OCI-LY7 (cell line): Measurements from ENCODE around the gene ZNF474. TPM values are rescaled to one million over a fixed set of nuclear protein-coding genes. Genes with fewer than 3 reads are reported as not detected.

Experiments
- Bru-seq: library from RNA; stranded (reverse); fragments of 400-500 nt; gene quantifications from one replicate; lab custom pipeline; 2021; lab: Mats Ljungman, UMichigan
- BruChase-seq, 2 experiments: library from RNA; stranded (reverse); fragments of 400-500 nt; gene quantifications; one replicate each; lab custom pipeline; 2021; lab: Mats Ljungman, UMichigan
- BruUV-seq: library from RNA; stranded (reverse); fragments of 400-500 nt; replicated peaks from 2 replicates; lab custom pipeline; 2021; lab: Mats Ljungman, UMichigan
- CTCF ChIA-PET: fragments of 300-600 bp; sonication (Branson Sonifier 250); formaldehyde crosslinking; loops from one replicate; lab custom pipeline; 2022; ENCODE audit warnings: antibody characterized with exemption; ENCODE audit not compliant: unreplicated experiment; lab: Charles Lee
- POLR2A ChIA-PET: fragments of 300-600 bp; sonication (Branson Sonifier 250); formaldehyde crosslinking; loops from one replicate; lab custom pipeline; 2022; ENCODE audit warnings: antibody characterized with exemption; lab: Charles Lee
- DNase-seq: peaks from one replicate; pipeline ENCODE4 v3.0.0-alpha.2; 2015; ENCODE audit warnings: low spot score
- H2AFZ ChIP-seq: fragments of 200-600 bp; sonication (generic), shearing (Covaris generic); 2 replicates; pipeline ENCODE4 v1.6.1; 2014; ENCODE audit warnings: mild to moderate bottlenecking, antibody characterized with exemption, low read length, moderate library complexity
- H3K27ac ChIP-seq: fragments of 200-600 bp; sonication (generic); 2 replicates; pipeline ENCODE4 v1.5.1; 2014; ENCODE audit warnings: mixed run types, low read depth, mild to moderate bottlenecking, moderate library complexity, low read length, inconsistent platforms; ENCODE audit not compliant: poor library complexity, severe bottlenecking
- H3K36me3 ChIP-seq: fragments of 200-600 bp; sonication (generic); 2 replicates; pipeline ENCODE4 v1.6.1; 2014; ENCODE audit warnings: mild to moderate bottlenecking, antibody characterized with exemption, low read length, moderate library complexity, mixed read lengths; ENCODE audit not compliant: insufficient read depth
- H3K4me1 ChIP-seq: fragments of 200-600 bp; sonication (generic); 2 replicates; pipeline ENCODE4 v1.5.1; 2014; ENCODE audit warnings: mild to moderate bottlenecking, low read length; ENCODE audit not compliant: insufficient read depth, poor library complexity, severe bottlenecking
- H3K4me2 ChIP-seq: fragments of 200-600 bp; sonication (generic); 2 replicates; pipeline ENCODE4 v1.6.1; 2014; ENCODE audit warnings: mild to moderate bottlenecking, low read length
- H3K4me3 ChIP-seq: fragments of 200-600 bp; sonication (generic); 2 replicates; pipeline ENCODE4 v1.5.1; 2014; ENCODE audit warnings: mild to moderate bottlenecking, low read depth, low read length; ENCODE audit not compliant: poor library complexity, severe bottlenecking
- H3K79me2 ChIP-seq: fragments of 200-600 bp; sonication (generic); 2 replicates; pipeline ENCODE4 v1.6.1; 2016; ENCODE audit warnings: low read depth, mild to moderate bottlenecking, low read length, moderate library complexity, mixed read lengths; ENCODE audit not compliant: insufficient read depth
- H3K9me2 ChIP-seq: fragments of 200-600 bp; sonication (generic); 2 replicates; pipeline ENCODE4 v1.6.1; 2016; ENCODE audit warnings: mild to moderate bottlenecking, low read length, mixed read lengths; ENCODE audit not compliant: insufficient read depth
- H3K9me3 ChIP-seq: fragments of 200-600 bp; sonication (generic); 2 replicates; pipeline ENCODE4 v1.6.1; 2014; ENCODE audit warnings: mild to moderate bottlenecking, mixed run types, low read length, mixed read lengths
- H4K20me1 ChIP-seq: fragments of 200-600 bp; sonication (generic); 2 replicates; pipeline ENCODE4 v1.6.1; 2014; ENCODE audit warnings: mild to moderate bottlenecking, antibody characterized with exemption, low read length, moderate library complexity, mixed read lengths; ENCODE audit not compliant: insufficient read depth
- CTCF ChIP-seq: fragments of 200-600 bp; sonication (generic); conservative IDR thresholded peaks from 2 replicates; pipeline ENCODE4 v1.5.1; 2014; ENCODE audit warnings: mild to moderate bottlenecking, antibody characterized with exemption, low read length, moderate library complexity, mixed read lengths
- EZH2phosphoT487 ChIP-seq: fragments of 200-600 bp; sonication (generic); IDR thresholded peaks from 2 replicates; pipeline ENCODE4 v1.6.1; 2018; ENCODE audit warnings: low read depth, borderline replicate concordance, mild to moderate bottlenecking, mixed run types, antibody characterized with exemption, low read length, moderate library complexity, mixed read lengths
- intact Hi-C: fragments of 100-400 bp; cut with micrococcal nuclease; formaldehyde crosslinking; loops from one replicate; pipeline ENCODE4 v1.10.0; 2022; ENCODE audit not compliant: unreplicated experiment
- long read RNA-seq: library from polyadenylated mRNA; stranded (forward); transcript quantifications from one replicate; pipeline ENCODE4 v2.0.0, GENCODE V29; 2022
- total RNA-seq, 2 experiments: library from RNA; depleted of rRNA in 1 of 2; stranded (reverse); fragments of >200 nt in 1 of 2; shearing (Covaris generic) in 1 of 2; gene quantifications; 2 replicates each; pipeline ENCODE4 v1.2.3, GENCODE V29; 2014 to 2022

Gene ZNF474
- total RNA-seq (2014; rRNA removed; shearing (Covaris generic)) = not detected in 2 replicates
- total RNA-seq (2022) = not detected in 2 replicates
- Bru-seq, nascent RNA = percentile 29 among the genes with signal in this experiment
- BruChase-seq, experiment 1, labeled RNA remaining after a 6-hour chase = percentile 23 among the genes with signal in this experiment
- percentile 25 among the genes with signal in this experiment for BruChase-seq, experiment 2, labeled RNA remaining after a 2-hour chase
- long read RNA-seq = 0 reads

- no peaks in the 10 kb centered on the region for H3K9me3 ChIP-seq
- ChIA-PET CTCF (no interaction called here), POLR2A (no interaction called here)
- BruUV-seq = no TSS peak
- no peaks in the 10 kb centered on the region for H3K36me3 ChIP-seq
- no peak within 1 kb of the TSS for H2AFZ ChIP-seq
- H3K79me2 ChIP-seq = no peaks in the 10 kb centered on the region
- H3K4me1 ChIP-seq = no peaks in the 10 kb centered on the region
- H3K9me2 ChIP-seq = no peaks in the 10 kb centered on the region
- H3K27ac ChIP-seq = no peak within 1 kb of the TSS
- no peak within 1 kb of the TSS for H3K4me2 ChIP-seq
- H3K4me3 ChIP-seq = no peak within 1 kb of the TSS
- intact Hi-C loops = no loop called here
- TF ChIP-seq EZH2phosphoT487 (no peak), CTCF (no peak)
- no peaks in the 10 kb centered on the region for H4K20me1 ChIP-seq
- DNase-seq = no peak
Measured at GRCh38 chr5:122129306-122129705, at the start of gene ZNF474. Gene ZNF474 (plus strand): TSS chr5:122129546. CDS start chr5:122151991, 22,445 bp downstream.

- Histone ChIP-seq H3K36me3 (no peaks in the 10 kb centered on the region), H2AFZ (no peak overlapping the region), H3K4me3 (no peak overlapping the region), H3K9me2 (no peaks in the 10 kb centered on the region), H3K4me2 (no peak overlapping the region), H3K4me1 (no peaks in the 10 kb centered on the region), H3K79me2 (no peaks in the 10 kb centered on the region), H3K27ac (no peak overlapping the region), H3K9me3 (no peaks in the 10 kb centered on the region), H4K20me1 (no peaks in the 10 kb centered on the region)
- DNase-seq = no peak
- BruUV-seq = no TSS peak
- ChIA-PET POLR2A (interaction anchor here (0.5 kb wide), 1 partner anchor 464 kb away, joined by 3 read pairs; no protein-coding TSS in a partner anchor), CTCF (no interaction called here)
- intact Hi-C loops = no loop called here
- no peak for TF ChIP-seq CTCF
- TF ChIP-seq EZH2phosphoT487 = no peak
Measured at GRCh38 chr5:122081541-122081940, 47.8 kb upstream of the ZNF474 start.

GRCh38 chr5:122083535-122083934 lies 45.8 kb upstream of the ZNF474 start:
- no peaks in the 10 kb centered on the region for H3K9me3 ChIP-seq
- H3K4me2 ChIP-seq = no peak overlapping the region
- no TSS peak for BruUV-seq
- no peaks in the 10 kb centered on the region for H3K36me3 ChIP-seq
- H3K79me2 ChIP-seq = no peaks in the 10 kb centered on the region
- CTCF ChIA-PET = no interaction called here
- intact Hi-C loops = no loop called here
- no peaks in the 10 kb centered on the region for H3K4me1 ChIP-seq
- POLR2A ChIA-PET = no interaction called here
- DNase-seq = no peak
- H3K9me2 ChIP-seq = no peaks in the 10 kb centered on the region
- no peak for TF ChIP-seq EZH2phosphoT487
- no peak for TF ChIP-seq CTCF
- no peak overlapping the region for H2AFZ ChIP-seq
- H4K20me1 ChIP-seq = no peaks in the 10 kb centered on the region
- no peak overlapping the region for H3K4me3 ChIP-seq
- no peak overlapping the region for H3K27ac ChIP-seq
